Activated T-helper 1 cell treated with anti-CD3 and anti-CD28 coated beads, Interleukin-12 subunit alpha, Interleukin-12 subunit beta, Interleukin-2, Interleukin-4 antibody, amounts not matched to agents 30 ng/mL and 10 ng/mL and 1 ng/mL, durations not matched to agents 14 hours and 24 hours and 36 hours (primary cell): ENCODE results near the gene CASP12. TPM values are rescaled to one million over a fixed set of nuclear protein-coding genes. Genes with fewer than 3 reads are reported as not detected.

Experiments
- DNase-seq: peaks from one replicate; pipeline ENCODE4 v3.0.0; 2021; ENCODE audit warnings: low spot score
- H3K27ac Mint-ChIP-seq: one replicate; pipeline ENCODE4 v1.8.0; 2021; ENCODE audit warnings: mild to moderate bottlenecking, mixed read lengths
- H3K27me3 Mint-ChIP-seq: one replicate; pipeline ENCODE4 v1.8.0; 2022; ENCODE audit warnings: mild to moderate bottlenecking, moderate library complexity, mixed read lengths; ENCODE audit not compliant: insufficient read depth
- H3K36me3 Mint-ChIP-seq: one replicate; pipeline ENCODE4 v1.8.0; 2021; ENCODE audit warnings: low read depth, mixed read lengths
- H3K4me1 Mint-ChIP-seq: one replicate; pipeline ENCODE4 v1.8.0; 2021; ENCODE audit warnings: low read depth, mixed read lengths
- H3K4me3 Mint-ChIP-seq: one replicate; pipeline ENCODE4 v1.8.0; 2021; ENCODE audit warnings: mild to moderate bottlenecking, moderate library complexity, mixed read lengths
- H3K9me3 Mint-ChIP-seq: one replicate; pipeline ENCODE4 v1.8.0; 2021; ENCODE audit warnings: mixed read lengths
- intact Hi-C: fragments of 100-400 bp; cut with micrococcal nuclease; formaldehyde crosslinking; loops from one replicate; pipeline ENCODE4 v1.15.1; 2024
- total RNA-seq: library from RNA; stranded (reverse); gene quantifications from 2 replicates; pipeline ENCODE4 v1.2.3, GENCODE V29; 2022

The CASP12 gene
- total RNA-seq, 1 donor from 2014 or later, result not detected

DNA sequence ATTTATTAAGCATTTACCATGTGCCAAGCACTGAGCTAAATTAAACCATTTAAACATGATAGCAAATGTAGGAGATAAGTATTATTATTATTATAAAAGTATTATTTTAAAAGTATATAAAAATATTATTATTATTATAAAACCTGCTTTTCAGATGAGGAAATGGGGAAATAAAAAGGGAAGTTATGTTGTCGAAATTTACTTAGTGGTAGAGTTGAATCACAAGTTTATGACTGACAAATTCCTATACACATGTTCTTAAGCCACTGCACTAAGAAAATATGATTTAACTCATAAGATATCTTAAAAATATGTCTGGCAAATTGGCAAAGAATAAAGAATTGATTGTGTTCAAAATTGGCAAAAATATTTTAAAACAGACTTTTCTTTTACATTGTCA is 53.8 kb downstream of the CASP12 start:
- DNase-seq, result no peak
- intact Hi-C loops, result no loop called here
- Mint-ChIP-seq H3K27me3 (peaks cover 5% of the 10 kb centered on the region), H3K36me3 (peaks cover 2% of the 10 kb centered on the region), H3K4me1 (no peaks in the 10 kb centered on the region), H3K27ac (no peak overlapping the region), H3K9me3 (peaks cover 3% of the 10 kb centered on the region), H3K4me3 (no peak overlapping the region)

DNA sequence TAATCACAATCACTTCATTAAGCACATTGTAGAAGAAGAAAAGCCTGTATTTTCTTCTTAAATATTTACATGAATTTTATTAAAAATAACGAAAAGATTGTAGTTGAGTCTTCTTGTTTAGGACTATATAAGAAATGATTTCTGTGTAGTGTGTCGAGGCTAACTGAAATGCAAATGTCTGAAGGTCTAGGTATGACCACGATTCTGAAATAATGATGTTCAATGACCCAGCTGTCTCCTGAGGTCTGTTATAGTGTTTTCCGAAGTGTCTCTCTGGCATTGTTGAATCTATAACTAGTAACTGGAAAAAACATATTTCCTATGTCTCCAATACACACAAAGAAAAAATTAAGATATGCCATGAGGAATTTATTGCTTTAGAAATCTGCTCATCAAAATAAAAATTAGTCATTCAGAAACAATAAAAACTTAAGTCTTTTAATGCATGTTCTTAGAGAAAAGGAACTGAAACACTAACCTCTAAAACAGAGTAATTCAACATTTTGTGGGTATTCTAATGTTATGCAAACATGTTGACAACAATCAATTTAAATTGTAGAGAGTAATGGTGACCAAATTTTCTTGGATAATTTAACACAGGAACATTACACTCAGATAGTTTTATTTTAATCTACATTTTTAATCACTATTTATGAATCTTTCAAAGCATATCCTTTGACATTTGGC is 55.0 kb downstream of the CASP12 start:
- Mint-ChIP-seq H3K36me3 (no peaks in the 10 kb centered on the region), H3K4me3 (no peak overlapping the region), H3K4me1 (no peaks in the 10 kb centered on the region), H3K27ac (no peak overlapping the region), H3K27me3 (peaks cover 11% of the 10 kb centered on the region), H3K9me3 (peaks cover 13% of the 10 kb centered on the region)
- intact Hi-C loops, result no loop called here
- DNase-seq, result no peak

DNA sequence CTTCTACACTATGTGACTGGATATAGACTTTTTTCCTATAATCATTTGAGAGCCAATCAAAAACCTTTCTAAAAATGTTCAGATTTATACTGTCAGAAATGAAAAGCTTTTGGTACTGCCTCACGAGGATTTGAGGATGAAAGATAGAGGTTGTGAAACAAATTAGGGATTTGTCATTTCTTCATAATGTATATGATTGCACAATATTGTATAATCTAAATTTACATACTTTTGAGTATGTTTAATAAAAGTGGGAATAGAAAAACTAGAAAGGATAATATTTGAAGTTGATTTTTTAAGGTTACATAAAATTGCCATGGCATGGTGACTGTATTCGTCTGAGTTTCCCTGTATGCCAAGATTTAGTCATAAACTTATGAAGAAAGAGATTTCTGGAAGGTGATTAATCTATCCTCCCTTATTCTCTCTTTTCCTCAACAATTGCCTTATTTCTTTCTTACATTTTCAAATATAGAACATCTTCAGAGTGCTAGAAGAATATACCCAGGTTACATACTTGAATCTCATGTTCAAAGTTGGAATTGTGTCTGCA is 56.2 kb downstream of the CASP12 start:
- Mint-ChIP-seq H3K27ac (no peak overlapping the region), H3K4me1 (no peaks in the 10 kb centered on the region), H3K4me3 (no peak overlapping the region), H3K36me3 (no peaks in the 10 kb centered on the region), H3K9me3 (peaks cover 17% of the 10 kb centered on the region), H3K27me3 (peaks cover 11% of the 10 kb centered on the region)
- no peak for DNase-seq
- intact Hi-C loops, result no loop called here

DNA sequence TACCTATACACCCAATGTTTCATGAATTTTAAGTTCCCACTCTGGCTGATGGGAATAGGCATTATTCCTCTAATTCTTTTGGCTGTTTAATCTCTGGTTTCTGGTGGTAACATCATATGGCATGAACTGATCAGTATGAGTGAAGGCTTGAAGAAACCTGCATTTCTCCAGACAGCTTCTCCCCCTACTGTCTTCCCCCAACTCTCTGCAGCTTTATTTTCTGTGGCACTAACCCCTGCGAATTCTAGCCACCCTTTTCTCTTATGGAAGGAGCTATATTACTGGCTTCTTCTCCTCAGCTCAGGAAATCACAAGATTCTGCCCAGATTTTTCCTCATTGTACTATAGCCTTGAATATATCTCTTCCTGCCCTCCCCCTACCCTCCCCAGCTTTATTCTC is 57.1 kb downstream of the CASP12 start:
- no peak overlapping the region for H3K27ac Mint-ChIP-seq
- H3K36me3 Mint-ChIP-seq, result no peaks in the 10 kb centered on the region
- H3K9me3 Mint-ChIP-seq, result peaks cover 17% of the 10 kb centered on the region
- no peak overlapping the region for H3K4me3 Mint-ChIP-seq
- no peaks in the 10 kb centered on the region for H3K4me1 Mint-ChIP-seq
- no peak for DNase-seq
- H3K27me3 Mint-ChIP-seq, result peaks cover 10% of the 10 kb centered on the region
- intact Hi-C loops, result no loop called here

DNA sequence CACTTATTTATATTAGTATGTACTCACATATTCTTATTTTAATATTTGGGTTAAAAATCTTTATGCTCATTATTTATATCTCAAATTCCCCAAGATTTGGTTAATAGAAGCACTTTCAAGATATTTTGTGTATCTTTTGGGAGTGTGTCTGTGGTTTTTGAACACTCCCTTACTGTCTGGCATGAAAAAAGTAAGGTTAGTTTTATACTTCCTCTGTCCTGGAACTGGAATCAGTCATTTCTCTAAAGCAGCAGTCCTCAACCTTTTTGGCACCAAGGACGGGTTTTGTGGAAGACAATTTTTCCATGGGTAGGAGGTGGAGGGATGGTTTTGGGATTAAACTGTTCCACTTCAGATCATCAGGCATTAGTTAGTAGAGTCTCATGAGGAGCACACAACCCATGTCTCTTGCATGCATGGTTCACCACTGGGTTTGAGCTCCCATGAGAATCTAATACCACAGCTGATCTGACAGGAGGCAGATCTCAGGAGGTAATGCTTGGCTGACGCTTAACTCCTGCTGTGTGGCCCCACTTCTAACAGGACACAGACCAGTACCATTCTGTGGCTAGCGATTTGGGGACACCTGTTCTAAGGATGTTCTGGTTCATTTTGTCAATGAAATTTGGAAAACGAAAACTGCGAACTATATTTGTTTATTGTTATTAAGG is 60.2 kb downstream of the CASP12 start:
- intact Hi-C loops, result no loop called here
- DNase-seq, result no peak
- H3K27me3 Mint-ChIP-seq, result peaks cover 9% of the 10 kb centered on the region
- H3K27ac Mint-ChIP-seq, result no peak overlapping the region
- no peaks in the 10 kb centered on the region for H3K4me1 Mint-ChIP-seq
- H3K9me3 Mint-ChIP-seq, result peaks cover 17% of the 10 kb centered on the region
- no peaks in the 10 kb centered on the region for H3K36me3 Mint-ChIP-seq
- no peak overlapping the region for H3K4me3 Mint-ChIP-seq

DNA sequence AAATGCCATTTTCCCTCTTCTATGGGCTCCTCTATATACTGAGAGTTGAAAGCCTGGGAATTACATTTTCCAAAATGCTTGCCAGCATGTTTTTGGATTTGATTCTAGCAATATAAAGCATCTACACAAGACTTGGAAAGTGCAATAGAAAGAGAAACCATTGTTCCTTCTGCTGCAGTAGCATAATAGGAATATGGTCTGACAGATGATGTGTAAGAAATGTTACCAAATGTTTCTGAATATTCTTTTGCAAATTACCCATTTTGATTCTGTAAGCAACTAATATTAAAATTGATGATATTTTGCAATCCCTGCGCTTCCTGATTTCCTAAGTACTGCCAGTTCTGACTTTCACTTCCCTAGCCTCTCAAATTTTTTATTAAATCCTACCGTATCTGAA is 61.6 kb downstream of the CASP12 start:
- H3K9me3 Mint-ChIP-seq, result peaks cover 17% of the 10 kb centered on the region
- intact Hi-C loops, result no loop called here
- H3K4me1 Mint-ChIP-seq, result no peaks in the 10 kb centered on the region
- no peak overlapping the region for H3K27ac Mint-ChIP-seq
- no peaks in the 10 kb centered on the region for H3K36me3 Mint-ChIP-seq
- no peak for DNase-seq
- no peak overlapping the region for H3K4me3 Mint-ChIP-seq
- H3K27me3 Mint-ChIP-seq, result peaks cover 9% of the 10 kb centered on the region

Other genes with a start within 250 kb of the CASP12 start
- gene CASP4, start 70.1 kb upstream of the CASP12 start, total RNA-seq, result 32.9 and 34.0 TPM in 2 replicates
- not detected in 2 replicates for gene CASP5, start 124.7 kb upstream of the CASP12 start, total RNA-seq
- 21.1 and 21.4 TPM in 2 replicates for gene CASP1, start 136.7 kb upstream of the CASP12 start, total RNA-seq
- 9.5 and 10.5 TPM in 2 replicates for gene CARD16, start 146.9 kb upstream of the CASP12 start, total RNA-seq
- gene CARD18, start 241.3 kb upstream of the CASP12 start, total RNA-seq, result not detected in 2 replicates